Epidermal melanocyte (primary cell): Measurements from ENCODE around the gene LIN54.

Experiments
- DNase-seq: peaks from one replicate; pipeline ENCODE4 v3.0.0; 2011; ENCODE audit warnings: low spot score; ENCODE audit not compliant: insufficient read length

LIN54 gene

DNA sequence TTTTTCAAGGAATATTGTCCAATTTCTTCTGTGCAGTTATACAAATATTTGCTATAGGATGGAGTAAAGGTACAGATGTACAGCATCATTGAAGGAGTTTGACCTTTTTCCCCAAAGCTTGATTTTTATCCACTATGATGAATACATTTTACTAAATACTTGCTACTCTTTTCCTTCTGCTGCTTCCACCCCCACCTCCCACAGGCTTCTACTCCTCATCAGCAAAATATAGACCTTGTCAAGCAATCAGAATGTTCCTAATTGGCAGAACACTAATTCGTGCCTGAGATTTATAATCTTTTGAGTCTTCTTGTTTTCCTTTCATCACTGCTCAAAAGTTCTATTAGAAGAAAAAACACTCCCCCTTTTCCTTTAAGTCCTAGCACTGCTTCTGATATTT is 113.9 kb downstream of the LIN54 start:
- no peak for DNase-seq

DNA sequence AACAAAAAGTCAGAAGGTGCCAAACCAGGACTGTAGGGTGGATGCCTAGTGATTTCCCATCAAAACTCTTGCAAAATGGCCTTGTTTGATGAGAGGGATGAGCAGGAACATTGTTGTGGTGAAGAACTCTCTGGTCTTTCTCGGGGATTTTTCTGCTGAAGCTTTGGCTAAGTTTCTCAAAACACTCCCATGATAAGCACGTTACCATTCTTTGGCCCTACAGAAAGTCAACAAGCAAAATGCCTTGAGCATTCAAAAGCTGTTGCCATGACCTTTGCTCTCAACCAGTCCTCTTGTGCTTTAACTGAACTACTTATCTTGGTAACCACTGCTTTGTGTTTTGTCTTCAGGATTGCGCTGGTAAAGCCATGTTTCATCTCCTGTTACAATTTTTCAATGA is 116.7 kb downstream of the LIN54 start:
- no peak for DNase-seq

DNA sequence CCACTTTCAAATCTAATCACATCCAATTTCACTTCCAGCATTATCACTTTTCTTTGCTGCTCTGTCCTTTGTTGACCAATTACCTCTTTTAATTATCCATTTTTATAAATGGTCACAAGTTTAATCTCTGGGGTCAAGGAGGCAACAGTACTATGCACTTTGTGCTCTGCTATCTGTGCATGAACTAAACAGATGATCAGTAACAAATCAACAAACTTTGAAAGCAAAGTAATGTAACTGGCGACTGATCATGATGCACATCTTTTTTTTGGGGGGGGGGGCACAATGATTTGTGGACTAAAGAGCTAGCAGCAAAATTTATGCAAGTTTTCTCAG is 118.2 kb downstream of the LIN54 start:
- DNase-seq, result no peak

GRCh38 chr4:82891707-82892466 is 118.7 kb downstream of the LIN54 start:
- no peak for DNase-seq

GRCh38 chr4:82890901-82891706 is 119.5 kb downstream of the LIN54 start, which contains the start of gene SEC31A:
TSS of gene SEC31A (minus strand) at chr4:82891153. CDS start at chr4:82881936, 9,217 bp downstream.
- DNase-seq, result peak; percentile 67

DNA sequence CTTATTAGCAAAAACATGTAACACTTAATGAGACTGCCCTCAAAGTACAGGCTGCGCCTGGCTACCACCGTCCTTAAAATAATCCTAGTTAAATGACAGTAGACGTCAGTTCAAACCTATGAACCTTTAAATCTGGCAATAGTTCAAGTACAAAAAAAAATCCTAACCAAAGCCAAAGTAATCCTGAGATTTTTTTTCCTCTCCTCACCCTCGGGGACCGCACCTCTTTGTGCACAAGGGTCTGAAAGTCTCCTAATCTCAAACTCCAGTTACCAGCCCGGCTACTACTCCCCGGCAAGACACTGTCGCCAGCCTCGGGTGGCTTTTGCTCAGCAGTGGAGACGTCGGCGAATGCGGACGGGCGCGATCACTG is 120.1 kb downstream of the LIN54 start:
- no peak for DNase-seq

DNA sequence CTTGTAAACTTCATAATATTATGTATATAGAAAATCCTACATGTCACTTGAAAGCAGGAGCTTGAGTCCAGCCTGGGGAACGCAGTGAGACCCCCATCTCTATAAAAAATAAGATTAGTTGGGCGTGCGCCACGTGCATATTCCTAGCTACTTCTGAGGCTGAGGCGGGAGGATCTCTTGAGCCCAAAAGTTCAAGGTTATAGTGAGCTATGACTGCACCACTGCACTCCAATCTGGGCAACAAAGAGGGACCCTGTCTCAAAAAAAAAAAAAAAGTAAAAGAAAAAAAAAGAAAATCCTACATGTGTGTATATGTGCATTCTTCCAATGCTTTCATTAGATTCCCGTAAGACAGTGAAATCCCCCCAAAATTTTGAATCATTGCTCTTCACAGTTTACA is 121.3 kb downstream of the LIN54 start:
- no peak for DNase-seq

DNA sequence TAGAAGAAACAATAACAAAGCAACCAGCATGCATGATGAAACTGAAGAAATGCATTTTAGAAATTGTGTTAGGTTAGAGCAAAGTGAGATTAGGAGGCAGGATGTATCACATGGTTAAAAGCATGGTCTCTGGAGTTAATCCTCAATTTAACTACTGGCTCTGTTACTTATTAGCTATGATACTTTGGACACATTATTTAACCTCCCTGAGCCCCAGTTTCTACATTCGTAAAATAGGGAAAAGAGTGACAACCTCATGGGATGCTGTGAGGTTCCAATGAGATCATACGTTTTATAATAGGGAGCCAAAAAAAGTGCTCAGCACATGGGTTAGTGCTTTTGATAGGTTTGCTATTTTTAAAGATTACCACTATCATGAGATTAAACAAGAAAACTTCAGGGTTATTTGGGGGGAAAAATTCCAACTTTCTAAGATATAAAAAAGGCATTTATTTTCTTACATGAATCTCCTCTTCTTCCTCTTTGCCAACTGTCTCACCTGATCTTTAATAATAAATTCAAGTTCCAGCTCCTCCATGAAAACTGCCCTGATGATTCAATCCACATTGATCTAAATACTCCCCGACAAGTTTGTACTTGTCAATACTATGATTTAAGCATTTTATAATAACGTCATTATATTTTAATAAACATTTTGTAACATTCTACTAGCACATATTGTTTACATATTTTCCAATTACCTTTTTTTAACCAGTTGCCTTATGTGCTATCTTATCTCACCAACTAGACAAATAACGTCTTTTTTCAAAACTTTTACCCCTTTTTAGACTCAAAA is 124.3 kb downstream of the LIN54 start:
- no peak for DNase-seq

GRCh38 chr4:82885410-82885809 is 125.2 kb downstream of the LIN54 start:
- no peak for DNase-seq
